ENCODE data around the gene THOC5.

Gene THOC5

DNA sequence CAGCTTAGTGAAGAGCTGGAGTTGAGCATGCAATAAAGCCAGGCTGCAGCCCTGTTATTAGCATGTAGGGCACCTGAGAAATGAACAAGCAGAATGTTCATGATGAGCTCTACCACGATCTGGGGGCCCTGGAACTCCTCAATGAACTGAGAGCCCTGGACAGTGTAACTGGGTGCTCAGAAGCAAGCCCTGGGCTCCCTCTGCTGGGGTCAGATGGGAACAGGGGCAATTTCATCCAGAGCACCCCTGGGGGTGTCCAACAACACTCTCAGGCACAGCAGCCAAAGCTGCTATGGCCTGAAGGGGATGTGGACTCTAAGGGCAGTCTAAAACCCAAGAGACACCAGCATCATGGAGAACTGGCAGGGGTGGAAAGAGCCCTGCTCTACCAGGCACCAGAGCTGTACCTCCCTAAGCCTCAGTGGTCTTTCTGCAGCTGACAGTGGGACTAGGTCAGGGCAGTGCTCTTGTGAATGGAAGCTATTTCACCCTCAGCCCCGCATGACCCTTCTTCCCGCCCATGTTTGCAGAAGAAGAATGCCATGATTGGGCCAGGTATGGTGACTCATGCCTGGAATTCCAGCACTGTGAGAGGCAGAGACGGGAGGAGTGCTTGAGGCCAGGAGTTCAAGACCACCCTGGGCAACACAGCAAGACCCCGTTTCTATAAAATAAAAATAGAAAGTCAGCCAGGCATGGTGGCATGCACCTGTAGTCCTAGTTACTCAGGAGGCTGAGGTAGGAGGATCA, 28.9 kb downstream of the THOC5 start:
- no peaks in the 10 kb centered on the region for H3K9me3 ChIP-seq (ENCODE audit: severe bottlenecking)
- peak; percentile 64 for DNase-seq
- peaks cover 74% of the 10 kb centered on the region for H3K36me3 ChIP-seq
- H3K27me3 ChIP-seq (ENCODE audit: insufficient read depth, low read depth, severe bottlenecking) = no peaks in the 10 kb centered on the region
- H3K27ac ChIP-seq = no peak overlapping the region
- TF ChIP-seq CTCF (IDR thresholded peaks at IDR 0.05; ENCODE audit: low read depth, low read length) = peak; percentile 70
- no peak overlapping the region for H3K4me3 ChIP-seq (ENCODE audit: low read depth, low read length)

GRCh38 chr22:29523761-29524160, 29.8 kb downstream of the THOC5 start:
- DNase-seq = no peak
- Histone ChIP-seq H3K27me3 (ENCODE audit: insufficient read depth, low read depth, severe bottlenecking) (no peaks in the 10 kb centered on the region), H3K36me3 (peaks cover 73% of the 10 kb centered on the region), H3K4me3 (ENCODE audit: low read depth, low read length) (no peak overlapping the region), H3K27ac (no peak overlapping the region), H3K9me3 (ENCODE audit: severe bottlenecking) (no peaks in the 10 kb centered on the region)
- no peak for TF ChIP-seq CTCF (IDR thresholded peaks at IDR 0.05; ENCODE audit: low read depth, low read length)

- no peaks in the 10 kb centered on the region for H3K27me3 ChIP-seq (ENCODE audit: insufficient read depth, low read depth, severe bottlenecking)
- no peaks in the 10 kb centered on the region for H3K9me3 ChIP-seq (ENCODE audit: severe bottlenecking)
- no peak overlapping the region for H3K4me3 ChIP-seq (ENCODE audit: low read depth, low read length)
- TF ChIP-seq CTCF (IDR thresholded peaks at IDR 0.05; ENCODE audit: low read depth, low read length) = no peak
- DNase-seq = no peak
- no peak overlapping the region for H3K27ac ChIP-seq
- peaks cover 85% of the 10 kb centered on the region for H3K36me3 ChIP-seq
Observed at GRCh38 chr22:29521526-29521925, 32.0 kb downstream of the THOC5 start.

GRCh38 chr22:29520851-29521250, 32.7 kb downstream of the THOC5 start:
- Histone ChIP-seq H3K4me3 (ENCODE audit: low read depth, low read length) (no peak overlapping the region), H3K27me3 (ENCODE audit: insufficient read depth, low read depth, severe bottlenecking) (no peaks in the 10 kb centered on the region), H3K9me3 (ENCODE audit: severe bottlenecking) (no peaks in the 10 kb centered on the region), H3K36me3 (peaks cover 88% of the 10 kb centered on the region), H3K27ac (no peak overlapping the region)
- no peak for DNase-seq
- no peak for TF ChIP-seq CTCF (IDR thresholded peaks at IDR 0.05; ENCODE audit: low read depth, low read length)

DNA sequence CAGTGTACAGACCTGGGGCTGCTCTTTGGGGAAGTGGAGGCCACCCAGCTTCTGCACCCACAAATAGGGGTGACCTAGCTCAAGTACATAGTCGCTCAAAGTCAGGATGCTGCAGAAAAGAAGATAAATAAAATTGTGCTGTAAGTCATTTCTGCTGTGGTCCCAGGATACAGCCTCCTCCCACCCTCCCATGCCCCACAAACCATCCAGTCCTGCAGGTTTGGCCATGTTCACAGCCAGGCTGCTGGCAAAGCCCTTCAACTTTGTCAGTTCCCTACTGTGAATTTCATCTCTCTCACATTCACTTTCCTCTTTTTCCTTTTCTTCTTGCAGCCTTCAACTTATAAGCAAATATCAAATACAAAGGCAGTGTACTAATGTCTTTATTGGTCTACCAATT, 33.6 kb downstream of the THOC5 start:
- Histone ChIP-seq H3K27ac (no peak overlapping the region), H3K9me3 (ENCODE audit: severe bottlenecking) (no peaks in the 10 kb centered on the region), H3K4me3 (ENCODE audit: low read depth, low read length) (no peak overlapping the region), H3K36me3 (peaks cover 83% of the 10 kb centered on the region), H3K27me3 (ENCODE audit: insufficient read depth, low read depth, severe bottlenecking) (no peaks in the 10 kb centered on the region)
- no peak for DNase-seq
- no peak for TF ChIP-seq CTCF (IDR thresholded peaks at IDR 0.05; ENCODE audit: low read depth, low read length)

- no peak for TF ChIP-seq CTCF (IDR thresholded peaks at IDR 0.05; ENCODE audit: low read depth, low read length)
- H3K36me3 ChIP-seq = peaks cover 71% of the 10 kb centered on the region
- H3K27me3 ChIP-seq (ENCODE audit: insufficient read depth, low read depth, severe bottlenecking) = no peaks in the 10 kb centered on the region
- H3K9me3 ChIP-seq (ENCODE audit: severe bottlenecking) = no peaks in the 10 kb centered on the region
- H3K27ac ChIP-seq = no peak overlapping the region
- DNase-seq = no peak
- no peak overlapping the region for H3K4me3 ChIP-seq (ENCODE audit: low read depth, low read length)
Observed at GRCh38 chr22:29518427-29518826, 35.1 kb downstream of the THOC5 start.

Measured in WERI-Rb-1 (cell line).